Measurements from ENCODE around the gene SCAF1. TPM values are rescaled to one million over a fixed set of nuclear protein-coding genes. Genes with fewer than 3 reads are reported as not detected.
"Not testable (repeated sequence)": the region's sequence is repeated elsewhere in the genome, so short reads cannot be mapped to it uniquely, and the experiment has no call there.

Gene SCAF1
- total RNA-seq, 2 donors from 2014 or later, result 84.8 to 94.5 TPM

- no peaks in the 10 kb centered on the region for H3K9me3 ChIP-seq (ENCODE audit: control insufficient read depth, low read length)
- no peaks in the 10 kb centered on the region for H3K4me1 Mint-ChIP-seq
- H3K27me3 Mint-ChIP-seq (ENCODE audit: insufficient read depth), result no peaks in the 10 kb centered on the region
- H3K9me3 Mint-ChIP-seq, result no peaks in the 10 kb centered on the region
- no peak overlapping the region for H3K4me3 Mint-ChIP-seq
- H3K9ac ChIP-seq (ENCODE audit: extremely low read depth, low read length, poor library complexity, severe bottlenecking), result no peak overlapping the region
- peaks cover 70% of the 10 kb centered on the region for H3K36me3 ChIP-seq (ENCODE audit: control insufficient read depth, insufficient read depth, low read length)
- no peaks in the 10 kb centered on the region for H3K4me1 ChIP-seq (ENCODE audit: control insufficient read depth, insufficient read depth, low read length)
- no peak overlapping the region for H3K27ac ChIP-seq (ENCODE audit: low read depth, low read length)
- TF ChIP-seq CTCF (conservative IDR thresholded peaks at IDR 0.05), result no peak
- DNase-seq, result no peak
- H3K4me3 ChIP-seq (ENCODE audit: low read length), result no peak overlapping the region
- peaks cover 73% of the 10 kb centered on the region for H3K36me3 Mint-ChIP-seq (ENCODE audit: low read depth)
- no peaks in the 10 kb centered on the region for H3K27me3 ChIP-seq (ENCODE audit: control insufficient read depth, insufficient read depth, low read length, poor library complexity, severe bottlenecking)
- no peak overlapping the region for H3K27ac Mint-ChIP-seq
- 95 to 96% methylated on average over 6 to 7 of the region's 7 CpGs for WGBS, 2 experiments (ENCODE audit: insufficient coverage in 1 of 2, insufficient read length in 1 of 2)
These were observed 25.5 kb upstream of the SCAF1 start for GRCh38 chr19:49616532-49616931.

GRCh38 chr19:49616945-49617344 is 25.1 kb upstream of the SCAF1 start:
- Mint-ChIP-seq H3K4me3 (no peak overlapping the region), H3K4me1 (no peaks in the 10 kb centered on the region), H3K27me3 (ENCODE audit: insufficient read depth) (no peaks in the 10 kb centered on the region), H3K36me3 (ENCODE audit: low read depth) (peaks cover 77% of the 10 kb centered on the region), H3K27ac (no peak overlapping the region), H3K9me3 (no peaks in the 10 kb centered on the region)
- no peaks in the 10 kb centered on the region for H3K4me1 ChIP-seq (ENCODE audit: control insufficient read depth, insufficient read depth, low read length)
- 97 to 98% methylated on average over 4 to 6 of the region's 7 CpGs for WGBS, 2 experiments (ENCODE audit: insufficient coverage in 1 of 2, insufficient read length in 1 of 2)
- no peaks in the 10 kb centered on the region for H3K27me3 ChIP-seq (ENCODE audit: control insufficient read depth, insufficient read depth, low read length, poor library complexity, severe bottlenecking)
- H3K4me3 ChIP-seq (ENCODE audit: low read length), result no peak overlapping the region
- H3K36me3 ChIP-seq (ENCODE audit: control insufficient read depth, insufficient read depth, low read length), result peaks cover 74% of the 10 kb centered on the region
- no peak for TF ChIP-seq CTCF (conservative IDR thresholded peaks at IDR 0.05)
- no peak for DNase-seq
- no peak overlapping the region for H3K27ac ChIP-seq (ENCODE audit: low read depth, low read length)
- H3K9ac ChIP-seq (ENCODE audit: extremely low read depth, low read length, poor library complexity, severe bottlenecking), result no peak overlapping the region
- no peaks in the 10 kb centered on the region for H3K9me3 ChIP-seq (ENCODE audit: control insufficient read depth, low read length)

- H3K36me3 Mint-ChIP-seq (ENCODE audit: low read depth), result peaks cover 79% of the 10 kb centered on the region
- H3K27ac Mint-ChIP-seq; H3K9ac ChIP-seq (ENCODE audit: extremely low read depth, low read length, poor library complexity, severe bottlenecking); H3K4me3 ChIP-seq (ENCODE audit: low read length); H3K27ac ChIP-seq (ENCODE audit: low read depth, low read length); H3K4me1 Mint-ChIP-seq; H3K27me3 Mint-ChIP-seq (ENCODE audit: insufficient read depth); H3K4me3 Mint-ChIP-seq; H3K9me3 Mint-ChIP-seq; H3K9me3 ChIP-seq (ENCODE audit: control insufficient read depth, low read length); DNase-seq; H3K27me3 ChIP-seq (ENCODE audit: control insufficient read depth, insufficient read depth, low read length, poor library complexity, severe bottlenecking); H3K4me1 ChIP-seq (ENCODE audit: control insufficient read depth, insufficient read depth, low read length): not testable (repeated sequence)
- peaks cover 76% of the 10 kb centered on the region for H3K36me3 ChIP-seq (ENCODE audit: control insufficient read depth, insufficient read depth, low read length)
- 84 to 98% methylated on average over 13 of the region's 13 CpGs for WGBS, 2 experiments (ENCODE audit: insufficient coverage in 1 of 2, insufficient read length in 1 of 2)
These were observed 24.1 kb upstream of the SCAF1 start for GRCh38 chr19:49617860-49618259.

Measured in endodermal cell (in vitro differentiated cells).